Stimulated activated CD4-positive, alpha-beta T cell treated with anti-CD3 and anti-CD28 coated beads, Interleukin-12 subunit alpha, Interleukin-12 subunit beta, amount 100 ng/mL, for 4 hours (primary cell): ENCODE measurements around the gene BTG4.

ENCODE experiments used
- DNase-seq: peaks from one replicate; pipeline ENCODE4 v3.0.0-alpha.2; 2020

BTG4 gene

DNA sequence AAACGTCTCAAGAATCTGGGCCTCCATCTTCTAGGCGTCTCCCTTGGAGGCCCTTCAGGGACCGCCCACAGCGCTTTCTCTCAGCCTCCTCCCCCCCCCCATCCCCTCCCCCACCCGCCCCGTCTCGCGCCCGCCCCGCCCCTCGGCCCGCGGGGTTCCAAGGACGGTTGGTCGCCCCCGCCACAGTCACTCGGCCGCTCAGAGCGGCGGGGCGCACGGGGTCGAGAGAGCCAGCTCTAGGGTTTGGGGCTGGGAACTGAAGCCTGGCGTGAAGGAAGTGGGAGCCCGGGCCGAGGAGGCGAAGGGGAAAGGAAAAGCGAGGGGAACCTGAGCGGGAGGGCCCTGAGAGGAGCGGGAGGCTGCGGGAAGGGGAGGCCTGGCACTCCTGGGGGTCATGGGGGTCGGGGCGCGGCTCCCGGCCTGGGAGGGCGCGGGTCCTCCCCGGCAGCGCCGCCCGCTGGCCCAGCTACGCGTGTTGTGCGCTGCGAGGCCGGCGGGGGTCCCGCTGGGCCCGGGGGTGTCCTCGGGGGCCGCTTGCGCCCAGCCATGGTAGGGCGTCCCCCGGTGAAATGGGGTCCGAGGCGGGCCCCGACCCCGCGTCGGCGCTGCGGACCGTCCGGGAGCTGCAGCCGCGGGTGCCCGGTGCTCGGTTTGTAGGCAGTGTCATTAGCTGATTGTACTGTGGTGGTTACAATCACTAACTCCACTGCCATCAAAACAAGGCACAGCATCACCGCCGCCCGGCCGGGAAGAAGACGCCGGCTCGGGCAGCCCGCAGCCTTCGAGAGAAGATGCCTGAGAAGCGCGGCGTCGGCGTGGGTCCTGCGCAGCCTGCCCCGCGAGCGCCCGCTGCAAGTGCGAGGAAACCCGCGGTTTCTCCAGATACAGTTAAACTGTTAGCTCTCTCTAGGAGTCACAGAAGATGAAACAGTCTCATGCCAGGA, at the start of gene BTG4:
Gene BTG4 (minus strand): TSS at position 91 of the 944 bp plus-strand sequence. CDS start 13,610 bp downstream, outside the sequence.
- peak; percentile 24 for DNase-seq

- no peak for DNase-seq
Measured at GRCh38 chr11:111561791-111562325, 49.7 kb upstream of the BTG4 start.

DNA sequence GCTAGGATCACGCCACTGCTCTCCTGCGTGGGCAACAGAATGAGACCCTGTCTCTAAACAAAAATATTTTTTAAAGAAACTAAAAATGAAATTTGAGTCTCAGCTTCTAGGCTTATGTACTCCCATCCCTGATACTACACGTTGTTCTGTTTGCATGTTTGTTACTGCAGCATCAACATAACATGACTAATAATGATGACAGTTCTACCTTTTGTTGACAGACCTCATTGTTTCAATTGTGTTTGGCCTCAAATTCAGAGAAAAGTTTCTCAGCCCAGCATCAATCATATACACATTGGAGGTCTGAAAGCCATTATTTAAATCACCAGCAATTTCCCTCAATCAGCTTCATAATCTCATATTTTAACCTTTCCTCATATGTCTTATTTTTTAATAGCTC, 49.1 kb upstream of the BTG4 start:
- no peak for DNase-seq

DNA sequence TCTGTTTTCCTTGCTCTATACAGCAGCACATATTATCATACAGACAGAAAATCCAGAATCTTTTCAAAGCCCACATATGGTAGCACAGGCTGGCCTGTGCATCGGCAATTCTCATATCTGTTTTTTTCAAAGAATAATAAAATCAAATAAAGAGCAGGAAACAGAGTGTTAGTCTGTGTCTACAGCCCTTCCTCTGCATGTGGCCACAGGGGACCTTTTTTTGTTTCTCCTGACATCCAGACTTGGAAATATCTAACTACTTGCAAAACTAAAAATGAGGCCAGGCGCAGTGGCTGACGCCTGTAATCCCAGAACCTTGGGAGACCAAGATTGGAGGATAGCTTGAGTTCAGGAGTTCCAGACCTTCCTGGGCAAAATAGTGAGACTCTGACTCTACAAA, 48.6 kb upstream of the BTG4 start:
- DNase-seq: no peak

- no peak for DNase-seq
Measured at GRCh38 chr11:111559800-111560464, 47.7 kb upstream of the BTG4 start.

DNA sequence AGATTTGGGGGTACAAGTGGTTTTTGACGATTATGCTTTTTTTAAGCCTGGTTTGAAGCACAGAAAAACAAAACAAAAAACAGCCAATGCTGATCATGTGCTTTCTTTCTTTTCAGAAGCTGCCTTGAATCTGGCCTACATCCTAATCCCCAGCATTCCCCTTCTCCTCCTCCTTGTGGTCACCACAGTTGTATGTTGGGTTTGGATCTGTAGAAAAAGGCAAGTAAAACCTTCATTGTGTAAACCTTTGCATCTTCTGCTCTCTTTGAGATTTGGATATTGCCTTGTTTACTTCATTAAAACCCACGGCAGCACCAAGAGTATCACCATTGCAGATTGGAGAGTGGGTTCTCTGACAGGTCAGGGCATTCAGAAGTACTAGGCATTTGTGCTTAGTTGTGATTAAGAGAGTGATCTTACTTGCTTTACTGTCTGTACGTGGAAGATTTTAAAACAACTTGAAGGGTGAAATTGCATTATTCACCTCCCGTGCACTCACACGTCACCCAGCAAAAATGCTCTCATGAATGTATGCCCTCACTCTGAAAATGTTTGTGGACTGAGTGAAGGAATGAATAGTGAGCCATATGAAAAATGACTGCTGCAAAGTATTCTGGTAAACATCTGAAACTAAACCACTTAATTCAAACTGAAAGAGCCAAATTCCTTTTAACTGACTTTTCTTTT, 45.4 kb upstream of the BTG4 start:
- DNase-seq: no peak

DNA sequence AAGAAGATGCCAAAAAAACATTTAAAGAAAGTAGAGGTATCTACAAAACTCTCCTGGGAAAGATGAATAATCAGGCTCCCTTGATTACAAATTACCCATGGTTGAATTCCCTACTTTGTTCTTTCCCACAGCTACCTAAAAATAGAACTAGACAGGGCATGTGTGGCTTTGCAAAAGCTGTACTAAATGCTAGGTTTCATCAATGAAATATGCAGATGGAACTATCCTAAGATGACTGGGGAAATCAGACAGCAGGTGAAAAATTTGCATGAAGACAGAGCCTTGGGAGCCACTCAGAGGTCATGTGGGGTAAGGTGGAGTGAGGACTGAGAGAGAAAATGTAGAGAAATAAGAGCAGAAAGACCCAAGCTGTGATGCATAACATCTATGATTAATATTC, 43.1 kb upstream of the BTG4 start:
- no peak for DNase-seq

DNA sequence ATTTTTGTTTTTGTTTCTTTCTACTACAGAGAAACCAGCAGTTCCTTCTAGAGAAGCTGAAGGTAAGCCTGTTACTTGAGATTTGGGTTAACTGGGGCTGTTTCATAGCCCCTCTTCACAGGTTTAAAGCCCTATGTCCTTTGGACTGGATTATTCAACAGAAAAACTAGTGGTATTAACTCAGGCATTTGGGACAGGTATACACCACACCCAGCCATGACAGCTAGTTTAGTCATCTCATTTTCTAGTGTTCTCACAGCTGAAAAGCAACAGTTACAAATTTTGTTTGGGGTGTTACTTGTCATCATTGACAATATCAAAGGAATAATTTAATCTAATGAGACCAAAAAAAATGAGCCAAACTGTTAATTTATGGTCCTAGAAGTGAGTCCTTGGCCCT, 42.3 kb upstream of the BTG4 start:
- DNase-seq: no peak

DNA sequence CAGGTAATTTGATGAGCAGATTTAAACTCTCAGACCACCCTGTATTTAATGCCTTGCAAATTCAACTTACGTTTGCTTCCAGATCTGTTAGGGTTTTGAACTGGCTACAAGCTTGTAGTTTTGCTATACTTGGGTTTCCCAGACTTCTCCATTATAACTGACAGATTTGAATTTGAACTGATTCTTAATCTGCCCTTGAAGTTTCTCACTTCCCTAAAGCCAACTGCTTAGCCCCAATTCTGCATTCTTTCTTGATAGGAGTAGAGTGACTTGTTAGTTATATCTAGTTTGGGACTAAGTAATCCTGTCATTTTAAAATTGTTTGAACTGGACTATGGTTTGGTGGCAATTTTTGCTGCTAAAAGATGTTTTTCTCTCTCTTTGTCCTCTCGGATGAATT, 38.1 kb upstream of the BTG4 start:
- no peak for DNase-seq

- DNase-seq: no peak
Measured at GRCh38 chr11:111549869-111550203, 37.6 kb upstream of the BTG4 start.

GRCh38 chr11:111549196-111549868, 37.1 kb upstream of the BTG4 start:
- DNase-seq: no peak

- DNase-seq: no peak
Measured at GRCh38 chr11:111548525-111548924, 36.3 kb upstream of the BTG4 start.

- DNase-seq: no peak
Measured at GRCh38 chr11:111542606-111543275, 30.6 kb upstream of the BTG4 start.

DNA sequence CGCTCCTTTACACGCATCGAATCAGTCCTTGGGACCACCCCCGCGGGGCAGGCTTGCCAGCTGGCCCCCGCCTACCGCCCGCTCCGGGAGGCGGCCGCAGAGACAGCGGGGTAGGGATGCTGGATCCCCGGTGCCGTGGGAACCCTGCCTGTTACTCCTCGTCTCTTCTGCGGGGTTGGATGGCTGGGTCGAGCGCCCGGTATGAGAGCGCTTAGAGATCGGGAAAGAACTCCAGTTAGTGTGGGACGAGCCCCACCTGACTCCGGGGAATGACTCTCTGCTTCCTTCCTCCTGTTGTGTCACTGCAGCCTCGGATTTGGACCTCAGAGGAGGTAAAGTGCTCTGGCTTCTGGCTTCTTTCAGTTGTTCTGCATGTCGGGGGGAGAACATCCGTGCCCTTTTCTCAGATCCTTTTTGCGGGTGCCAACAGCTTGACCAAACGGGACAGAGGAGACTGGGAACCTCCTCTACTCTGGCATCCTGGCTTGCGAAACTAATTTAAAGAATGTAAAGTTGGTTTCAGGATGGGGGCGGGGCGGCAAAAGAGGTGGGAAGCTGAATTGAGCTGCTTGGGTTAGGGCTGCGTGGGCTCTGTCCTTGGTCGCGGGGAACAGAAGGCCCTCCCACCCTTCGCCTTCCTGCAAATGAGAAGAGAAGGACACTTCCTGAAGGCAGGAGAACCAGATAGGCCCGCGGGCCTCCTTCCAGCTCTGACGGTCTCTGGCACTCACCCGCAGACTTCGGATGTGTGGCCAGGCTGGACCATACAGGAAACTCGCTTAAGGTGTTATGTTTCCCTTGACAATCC, 29.3 kb upstream of the BTG4 start:
- no peak for DNase-seq

DNA sequence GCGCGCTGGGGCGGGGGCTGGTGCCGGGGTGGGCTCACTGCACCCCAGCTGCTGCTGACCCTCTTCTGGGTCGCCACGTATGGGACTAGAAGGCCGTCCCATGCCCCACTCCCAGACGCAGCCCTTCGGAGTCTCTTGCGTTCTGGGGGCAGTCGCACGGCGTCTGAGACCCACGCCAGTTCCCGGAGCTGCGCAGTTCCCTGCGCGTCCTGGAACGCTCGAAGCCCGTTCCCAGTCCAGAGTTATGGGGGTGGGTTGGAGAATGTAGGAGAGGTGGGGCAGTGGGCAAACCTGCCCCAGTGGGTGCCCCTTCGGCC, 28.7 kb upstream of the BTG4 start:
- no peak for DNase-seq

DNA sequence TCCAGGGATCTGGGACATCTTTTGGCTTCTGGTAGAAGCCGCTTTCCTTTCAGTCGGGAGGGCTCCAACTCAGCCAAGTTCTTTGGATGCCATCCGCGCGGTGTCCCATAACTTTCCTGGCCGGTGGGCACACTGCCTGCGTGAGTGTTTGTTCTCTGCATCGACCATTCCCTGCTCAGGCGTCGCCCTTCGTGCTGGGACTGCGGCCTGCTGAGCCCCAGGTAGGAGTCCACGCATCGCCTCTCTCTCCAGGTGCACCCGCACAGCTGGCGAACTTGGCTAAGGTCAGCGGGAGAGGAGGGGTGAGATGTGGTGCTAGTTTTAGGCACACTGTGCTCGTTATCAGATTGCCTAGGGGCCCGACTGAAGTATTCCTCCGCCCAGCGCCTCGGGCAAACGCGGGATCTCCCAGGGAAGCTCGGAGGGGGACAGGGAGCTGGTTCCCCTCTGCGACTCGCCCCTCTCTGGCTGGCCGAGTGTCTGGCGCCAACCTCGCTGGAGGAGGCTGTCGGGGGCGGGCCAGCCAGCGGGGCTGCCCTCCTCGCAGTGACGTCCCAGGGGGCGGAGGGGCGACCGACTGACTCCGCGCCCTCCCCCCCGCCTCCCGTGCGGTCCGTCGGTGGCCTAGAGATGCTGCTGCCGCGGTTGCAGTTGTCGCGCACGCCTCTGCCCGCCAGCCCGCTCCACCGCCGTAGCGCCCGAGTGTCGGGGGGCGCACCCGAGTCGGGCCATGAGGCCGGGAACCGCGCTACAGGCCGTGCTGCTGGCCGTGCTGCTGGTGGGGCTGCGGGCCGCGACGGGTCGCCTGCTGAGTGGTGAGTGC, 28.1 kb upstream of the BTG4 start, which contains the start of gene LAYN:
Gene LAYN (plus strand): TSS at position 607 of the 823 bp plus-strand sequence. CDS start 124 bp downstream, at position 731.
- peak; percentile 25 for DNase-seq

DNA sequence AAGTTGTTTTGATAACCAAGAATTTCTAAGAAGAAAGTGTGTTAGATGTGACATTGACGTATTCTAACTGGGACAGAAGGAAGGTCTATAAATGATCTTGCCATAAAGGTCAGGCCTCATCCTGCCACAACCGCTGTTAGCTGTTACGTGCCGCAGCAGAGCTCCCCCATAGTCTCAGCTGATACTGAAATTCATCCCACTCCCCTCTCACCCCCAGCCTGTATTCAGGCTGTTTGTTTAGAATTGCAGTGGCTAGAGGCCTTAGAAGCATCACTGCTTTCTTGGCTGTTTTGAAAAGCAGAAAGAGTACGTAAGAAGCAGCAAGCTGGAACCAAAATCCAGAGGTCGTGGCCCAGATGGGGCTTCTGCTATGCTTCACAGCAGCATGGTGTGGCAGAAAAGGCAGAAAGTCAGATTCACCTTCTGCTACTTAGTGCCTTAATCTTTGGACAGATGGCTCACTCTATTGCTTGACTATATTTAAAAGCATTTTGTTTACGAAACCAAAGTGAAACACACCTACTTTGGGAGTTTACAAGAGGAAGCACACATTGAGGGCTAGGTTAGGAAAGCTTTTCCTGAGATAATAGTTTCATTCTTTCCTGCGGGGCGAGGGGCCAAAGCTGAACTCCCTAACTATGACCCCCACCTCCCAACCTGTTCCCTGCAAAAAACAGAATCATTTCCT, 27.4 kb upstream of the BTG4 start:
- DNase-seq: no peak

DNA sequence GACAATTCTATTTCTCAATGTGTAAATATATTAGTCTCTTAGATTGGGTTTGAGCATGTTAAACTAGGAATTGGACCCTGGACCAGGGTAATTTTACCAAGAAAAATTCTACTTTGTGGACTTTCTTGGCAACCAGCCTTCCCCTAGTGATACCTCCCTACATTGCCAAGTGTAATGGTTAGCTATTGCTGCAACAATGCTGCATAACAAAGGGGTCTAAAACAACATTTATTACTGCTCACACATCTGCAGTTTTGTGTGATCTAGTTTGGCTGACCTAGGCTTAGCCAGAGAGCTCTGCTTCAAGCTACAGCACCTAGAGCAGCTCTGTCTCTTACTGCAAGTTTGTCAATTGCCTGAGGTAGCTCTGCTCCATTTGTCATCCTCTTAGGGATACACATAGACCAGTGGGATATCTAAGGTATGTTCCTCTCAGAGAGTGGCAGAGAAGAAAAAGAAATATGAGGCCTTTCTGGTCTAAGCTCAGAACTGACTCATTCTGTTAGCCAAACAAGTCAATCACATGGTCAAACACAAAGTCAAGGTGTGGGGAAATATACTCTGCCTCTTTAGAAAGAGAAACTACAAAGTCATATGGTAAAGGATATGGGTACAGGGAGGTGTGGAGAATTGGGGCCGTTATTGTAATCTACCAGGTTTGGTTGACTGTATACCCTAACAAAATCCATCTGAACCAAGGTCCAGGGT, 26.4 kb upstream of the BTG4 start:
- DNase-seq: no peak

DNA sequence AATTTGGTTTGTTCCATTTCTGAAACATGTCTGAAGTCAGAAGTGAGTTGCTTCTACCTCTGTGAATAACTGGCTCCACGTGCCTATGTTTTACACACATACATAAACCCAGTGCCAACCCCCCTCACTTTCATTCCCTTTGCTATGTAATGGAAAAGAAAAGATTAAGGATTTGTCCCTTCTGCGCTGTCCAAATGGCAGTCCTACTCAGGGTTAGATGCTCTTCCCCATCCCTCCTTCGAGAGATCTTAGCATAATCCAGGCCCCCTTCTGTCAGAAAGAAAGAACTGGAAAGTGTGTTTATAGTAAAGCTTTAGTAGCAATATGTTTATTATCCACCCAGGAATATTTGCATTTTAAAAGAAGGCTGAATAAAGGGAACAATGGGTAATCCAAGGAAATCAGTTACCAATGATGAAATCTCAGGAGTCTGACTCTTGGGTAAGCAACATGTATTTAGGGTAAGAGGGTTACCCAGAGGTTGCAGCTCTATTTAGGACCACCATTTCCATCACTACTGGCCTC, 25.2 kb upstream of the BTG4 start:
- no peak for DNase-seq
